Neural cell (in vitro differentiated cells): ENCODE data around the gene SETD9. TPM values are rescaled to one million over a fixed set of nuclear protein-coding genes. Genes with fewer than 3 reads are reported as not detected.

Experiments
- H2AFZ ChIP-seq: fragments of 200-600, 300-800 bp; sonication (generic), shearing (Covaris generic); 2 replicates; pipeline ENCODE4 v1.6.0; 2014; ENCODE audit warnings: low read depth, mild to moderate bottlenecking, antibody characterized with exemption, low read length, moderate library complexity
- H3F3A ChIP-seq: fragments of 200-600 bp; shearing (Covaris generic); 2 replicates; pipeline ENCODE4 v1.6.1; 2016; ENCODE audit warnings: mild to moderate bottlenecking, moderate library complexity, mixed read lengths, antibody characterized with exemption, low read length; ENCODE audit not compliant: insufficient read depth, poor library complexity, severe bottlenecking
- H3K27ac ChIP-seq: fragments of 200-600, 300-800 bp; sonication (generic), shearing (Covaris generic); 2 replicates; pipeline ENCODE4 v1.5.1; 2014; ENCODE audit warnings: mild to moderate bottlenecking, low read length, moderate library complexity
- H3K27me3 ChIP-seq: fragments of 300-800, 200-600 bp; sonication (generic), shearing (Covaris generic); 2 replicates; pipeline ENCODE4 v1.6.0; 2014; ENCODE audit warnings: mild to moderate bottlenecking, low read depth, low read length, moderate library complexity; ENCODE audit not compliant: insufficient read depth
- H3K36me3 ChIP-seq: fragments of 300-800, 200-600 bp; sonication (generic), shearing (Covaris generic); 2 replicates; pipeline ENCODE4 v1.5.1; 2014; ENCODE audit warnings: mild to moderate bottlenecking, antibody characterized with exemption, low read length, moderate library complexity; ENCODE audit not compliant: insufficient read depth
- H3K4me2 ChIP-seq: fragments of 300-800, 200-600 bp; sonication (generic), shearing (Covaris generic); 2 replicates; pipeline ENCODE4 v1.6.0; 2014; ENCODE audit warnings: mild to moderate bottlenecking, low read length
- H3K4me3 ChIP-seq: fragments of 300-800, 200-600 bp; sonication (generic), shearing (Covaris generic); 2 replicates; pipeline ENCODE4 v1.5.1; 2014; ENCODE audit warnings: mild to moderate bottlenecking, low read length, moderate library complexity
- H3K79me2 ChIP-seq: fragments of 200-600 bp; shearing (Covaris generic); replicated peaks from 2 replicates; pipeline ENCODE4 v1.6.0; 2014; ENCODE audit warnings: mild to moderate bottlenecking, low read length, moderate library complexity; ENCODE audit not compliant: insufficient read depth
- H3K9ac ChIP-seq: fragments of 300-800, 200-600 bp; sonication (generic), shearing (Covaris generic); 2 replicates; pipeline ENCODE4 v1.6.1; 2016; ENCODE audit warnings: mild to moderate bottlenecking, low read length, mixed read lengths
- H3K9me2 ChIP-seq: fragments of 200-600 bp; shearing (Covaris generic); 2 replicates; pipeline ENCODE4 v1.6.1; 2016; ENCODE audit warnings: mild to moderate bottlenecking, low read length, mixed read lengths; ENCODE audit not compliant: insufficient read depth
- H3K9me3 ChIP-seq: fragments of 200-600, 300-800 bp; sonication (generic), shearing (Covaris generic); 2 replicates; pipeline ENCODE4 v1.6.1; 2016; ENCODE audit warnings: mild to moderate bottlenecking, mixed run types, low read length, moderate library complexity, mixed read lengths
- H4K20me1 ChIP-seq: fragments of 200-600 bp; shearing (Covaris generic); 2 replicates; pipeline ENCODE4 v1.6.1; 2016; ENCODE audit warnings: mild to moderate bottlenecking, mixed run types; ENCODE audit not compliant: insufficient read depth
- CTCF ChIP-seq: fragments of 450-650 bp; IDR thresholded peaks from 2 replicates; pipeline ENCODE4 v1.5.1; 2014; ENCODE audit warnings: antibody characterized with exemption, mild to moderate bottlenecking, moderate library complexity; ENCODE audit not compliant: poor library complexity, severe bottlenecking
- EP300 ChIP-seq: fragments of 450-650 bp; conservative IDR thresholded peaks from 2 replicates; pipeline ENCODE4 v1.6.1; 2014; ENCODE audit warnings: antibody characterized with exemption, mild to moderate bottlenecking, moderate library complexity; ENCODE audit not compliant: poor library complexity, severe bottlenecking
- EZH2 ChIP-seq: fragments of 200-600, 300-800 bp; shearing (Covaris generic), sonication (generic); IDR thresholded peaks from 2 replicates; pipeline ENCODE4 v1.6.1; 2014; ENCODE audit warnings: antibody characterized with exemption, low read length, borderline replicate concordance, mild to moderate bottlenecking; ENCODE audit not compliant: insufficient read depth, poor library complexity, severe bottlenecking
- MXI1 ChIP-seq: fragments of 450-650 bp; conservative IDR thresholded peaks from 2 replicates; pipeline ENCODE4 v1.6.1; 2014; ENCODE audit warnings: antibody characterized with exemption, mild to moderate bottlenecking; ENCODE audit not compliant: poor library complexity, severe bottlenecking
- POLR2AphosphoS5 ChIP-seq: IDR thresholded peaks from 2 replicates; pipeline ENCODE4 v1.6.1; 2012
- RAD21 ChIP-seq: fragments of 450-650 bp; conservative IDR thresholded peaks from 2 replicates; pipeline ENCODE4 v1.6.1; 2014; ENCODE audit warnings: antibody characterized with exemption, mild to moderate bottlenecking, moderate library complexity
- SMC3 ChIP-seq: fragments of 450-650 bp; conservative IDR thresholded peaks from 2 replicates; pipeline ENCODE4 v1.6.1; 2014; ENCODE audit warnings: antibody characterized with exemption, mild to moderate bottlenecking, moderate library complexity; ENCODE audit not compliant: poor library complexity
- TAF1 ChIP-seq: IDR thresholded peaks from 2 replicates; pipeline ENCODE4 v1.6.1; 2012; ENCODE audit warnings: low read depth
- polyA plus RNA-seq: library from polyadenylated mRNA; depleted of rRNA; stranded (reverse); fragments of >200 nt; gene quantifications from 2 replicates; pipeline ENCODE4 v1.2.3, GENCODE V29; 2014
- TF ChIP-seq, protein P1 (sequence below): IDR thresholded peaks from 2 replicates; pipeline ENCODE4 v1.6.1; 2012; ENCODE audit warnings: borderline replicate concordance

The SETD9 gene
- polyA plus RNA-seq, 1 donor from 2014 or later: 11.4 TPM

DNA sequence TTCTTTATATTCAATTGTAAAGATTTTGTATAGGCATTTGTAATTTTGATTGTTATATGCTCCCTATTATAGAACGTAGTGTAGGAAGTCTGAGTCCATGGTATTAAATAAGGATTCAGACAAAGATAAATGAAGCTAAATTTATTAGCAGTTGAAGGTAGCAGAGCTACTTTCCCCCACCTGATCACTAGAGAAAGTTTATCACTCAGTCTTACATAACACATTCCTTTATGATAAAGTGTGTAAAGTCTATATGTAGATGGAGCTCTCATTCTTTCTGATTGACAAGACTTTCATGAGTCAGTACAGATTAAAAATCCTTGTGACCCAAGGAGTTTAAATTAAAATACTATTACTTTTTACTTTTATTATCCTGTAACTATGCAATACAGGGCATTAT lies 44.9 kb downstream of the SETD9 start:
- Histone ChIP-seq H3K27ac (no peak overlapping the region), H4K20me1 (no peaks in the 10 kb centered on the region), H3K4me2 (no peak overlapping the region), H3K4me3 (no peak overlapping the region), H3K9ac (no peak overlapping the region), H3K36me3 (no peaks in the 10 kb centered on the region), H3K79me2 (peaks cover 12% of the 10 kb centered on the region), H3K9me3 (no peaks in the 10 kb centered on the region), H2AFZ (no peak overlapping the region), H3K27me3 (no peaks in the 10 kb centered on the region), H3F3A (no peaks in the 10 kb centered on the region), H3K9me2 (no peaks in the 10 kb centered on the region)
- TF ChIP-seq MXI1 (no peak), EP300 (no peak), EZH2 (no peak), CTCF (no peak), POLR2AphosphoS5 (no peak), SMC3 (no peak), RAD21 (no peak), TAF1 (no peak)
- TF ChIP-seq, protein P1, sequence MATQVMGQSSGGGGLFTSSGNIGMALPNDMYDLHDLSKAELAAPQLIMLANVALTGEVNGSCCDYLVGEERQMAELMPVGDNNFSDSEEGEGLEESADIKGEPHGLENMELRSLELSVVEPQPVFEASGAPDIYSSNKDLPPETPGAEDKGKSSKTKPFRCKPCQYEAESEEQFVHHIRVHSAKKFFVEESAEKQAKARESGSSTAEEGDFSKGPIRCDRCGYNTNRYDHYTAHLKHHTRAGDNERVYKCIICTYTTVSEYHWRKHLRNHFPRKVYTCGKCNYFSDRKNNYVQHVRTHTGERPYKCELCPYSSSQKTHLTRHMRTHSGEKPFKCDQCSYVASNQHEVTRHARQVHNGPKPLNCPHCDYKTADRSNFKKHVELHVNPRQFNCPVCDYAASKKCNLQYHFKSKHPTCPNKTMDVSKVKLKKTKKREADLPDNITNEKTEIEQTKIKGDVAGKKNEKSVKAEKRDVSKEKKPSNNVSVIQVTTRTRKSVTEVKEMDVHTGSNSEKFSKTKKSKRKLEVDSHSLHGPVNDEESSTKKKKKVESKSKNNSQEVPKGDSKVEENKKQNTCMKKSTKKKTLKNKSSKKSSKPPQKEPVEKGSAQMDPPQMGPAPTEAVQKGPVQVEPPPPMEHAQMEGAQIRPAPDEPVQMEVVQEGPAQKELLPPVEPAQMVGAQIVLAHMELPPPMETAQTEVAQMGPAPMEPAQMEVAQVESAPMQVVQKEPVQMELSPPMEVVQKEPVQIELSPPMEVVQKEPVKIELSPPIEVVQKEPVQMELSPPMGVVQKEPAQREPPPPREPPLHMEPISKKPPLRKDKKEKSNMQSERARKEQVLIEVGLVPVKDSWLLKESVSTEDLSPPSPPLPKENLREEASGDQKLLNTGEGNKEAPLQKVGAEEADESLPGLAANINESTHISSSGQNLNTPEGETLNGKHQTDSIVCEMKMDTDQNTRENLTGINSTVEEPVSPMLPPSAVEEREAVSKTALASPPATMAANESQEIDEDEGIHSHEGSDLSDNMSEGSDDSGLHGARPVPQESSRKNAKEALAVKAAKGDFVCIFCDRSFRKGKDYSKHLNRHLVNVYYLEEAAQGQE: no peak

DNA sequence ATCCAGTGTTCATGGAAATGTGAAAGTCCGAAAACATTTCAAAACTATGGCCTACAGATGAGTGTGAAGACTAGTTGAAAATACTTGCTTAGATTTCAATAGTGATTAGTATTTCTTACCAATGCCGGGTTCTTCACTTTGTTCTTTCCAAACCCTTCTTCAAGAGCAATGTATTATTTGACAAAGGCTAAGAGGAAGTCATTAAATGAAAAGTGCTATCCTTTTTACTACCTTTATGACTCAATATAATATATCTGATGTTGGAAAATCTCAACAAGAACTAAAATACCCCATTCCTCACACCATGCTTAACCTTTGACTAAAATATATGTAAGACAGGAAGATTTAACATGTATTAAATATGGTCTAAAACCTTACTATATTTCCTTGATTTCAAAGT lies 49.2 kb downstream of the SETD9 start:
- no peak overlapping the region for H3K9ac ChIP-seq
- no peaks in the 10 kb centered on the region for H3K9me2 ChIP-seq
- H3K4me2 ChIP-seq: no peak overlapping the region
- H4K20me1 ChIP-seq: no peaks in the 10 kb centered on the region
- H3F3A ChIP-seq: no peaks in the 10 kb centered on the region
- no peak overlapping the region for H3K27ac ChIP-seq
- no peaks in the 10 kb centered on the region for H3K27me3 ChIP-seq
- no peaks in the 10 kb centered on the region for H3K9me3 ChIP-seq
- no peaks in the 10 kb centered on the region for H3K79me2 ChIP-seq
- H2AFZ ChIP-seq: no peak overlapping the region
- no peaks in the 10 kb centered on the region for H3K36me3 ChIP-seq
- no peak overlapping the region for H3K4me3 ChIP-seq
- no peak for TF ChIP-seq POLR2AphosphoS5

DNA sequence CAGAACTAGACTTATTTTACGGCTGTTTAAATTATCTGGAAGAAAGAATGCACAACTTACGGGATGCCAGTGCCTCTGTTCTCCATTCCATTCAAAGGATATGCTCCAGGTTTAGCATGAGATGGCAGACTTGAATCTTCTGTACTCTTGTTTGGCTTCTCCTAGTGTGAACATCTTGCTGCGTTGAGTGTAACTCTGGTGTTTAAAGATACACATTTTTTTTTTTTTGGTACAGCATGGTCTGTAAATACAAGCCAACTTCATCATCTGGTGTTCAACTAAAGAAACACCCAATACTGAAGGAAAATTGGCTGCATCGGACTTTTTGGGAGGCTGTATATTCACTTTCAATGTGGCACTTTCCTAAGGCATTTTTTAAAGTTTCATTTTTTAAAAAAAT lies 49.9 kb downstream of the SETD9 start:
- Histone ChIP-seq H3K27me3 (no peaks in the 10 kb centered on the region), H3K27ac (no peak overlapping the region), H2AFZ (no peak overlapping the region), H3K9me3 (no peaks in the 10 kb centered on the region), H3K4me2 (no peak overlapping the region), H3F3A (no peaks in the 10 kb centered on the region), H3K9me2 (no peaks in the 10 kb centered on the region), H3K9ac (no peak overlapping the region), H3K36me3 (no peaks in the 10 kb centered on the region), H3K79me2 (no peaks in the 10 kb centered on the region), H3K4me3 (no peak overlapping the region), H4K20me1 (no peaks in the 10 kb centered on the region)
- TF ChIP-seq CTCF (no peak), MXI1 (no peak), EZH2 (no peak), POLR2AphosphoS5 (no peak)
